Raji (cell line): ENCODE measurements around the gene TSEN2.

Experiments used
- POLR2A ChIP-seq: IDR thresholded peaks from 2 replicates; pipeline ENCODE4 v1.6.1; 2011; ENCODE audit warnings: low read depth, low read length, control low read depth; ENCODE audit not compliant: insufficient read depth

Gene TSEN2

DNA sequence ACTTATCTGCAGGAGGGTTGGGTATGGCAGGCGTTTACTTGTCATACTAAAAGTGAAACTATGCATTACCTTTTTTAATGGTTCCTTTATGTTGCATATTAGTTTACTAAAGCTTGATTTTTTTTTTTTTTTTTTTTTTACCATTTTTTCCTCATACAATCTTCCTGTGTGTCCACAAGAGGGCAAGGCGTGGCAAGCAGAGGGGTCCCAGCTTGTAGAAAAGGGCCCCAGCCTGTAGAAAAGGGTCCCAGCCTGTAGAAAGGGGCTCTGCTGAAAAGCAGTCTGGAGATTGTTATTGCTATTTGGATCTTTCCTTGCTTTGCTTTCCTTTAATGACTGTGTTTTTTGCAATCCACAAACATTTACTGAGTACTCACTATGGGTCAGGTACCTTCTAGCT lies 94.5 kb downstream of the TSEN2 start:
- TF ChIP-seq POLR2A = no peak

DNA sequence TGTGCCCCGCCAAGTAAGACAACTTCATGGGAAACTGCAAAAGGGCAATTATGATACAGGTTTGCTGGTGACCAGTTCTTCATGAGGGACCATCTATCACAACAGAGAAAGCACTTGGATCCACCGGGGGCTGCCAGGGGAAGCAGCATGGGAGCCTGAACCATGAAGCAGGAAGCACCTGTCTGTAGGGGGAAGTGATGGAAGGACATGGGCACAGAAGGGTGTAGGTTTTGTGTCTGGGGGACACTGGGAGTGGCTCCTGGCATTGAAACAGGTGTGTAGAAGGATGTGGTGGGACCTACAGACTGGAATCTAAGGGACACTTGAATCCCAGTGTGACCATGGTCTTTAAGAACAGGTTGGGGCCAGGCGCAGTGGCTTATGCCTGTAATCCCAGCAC lies 95.2 kb downstream of the TSEN2 start:
- TF ChIP-seq POLR2A = no peak

DNA sequence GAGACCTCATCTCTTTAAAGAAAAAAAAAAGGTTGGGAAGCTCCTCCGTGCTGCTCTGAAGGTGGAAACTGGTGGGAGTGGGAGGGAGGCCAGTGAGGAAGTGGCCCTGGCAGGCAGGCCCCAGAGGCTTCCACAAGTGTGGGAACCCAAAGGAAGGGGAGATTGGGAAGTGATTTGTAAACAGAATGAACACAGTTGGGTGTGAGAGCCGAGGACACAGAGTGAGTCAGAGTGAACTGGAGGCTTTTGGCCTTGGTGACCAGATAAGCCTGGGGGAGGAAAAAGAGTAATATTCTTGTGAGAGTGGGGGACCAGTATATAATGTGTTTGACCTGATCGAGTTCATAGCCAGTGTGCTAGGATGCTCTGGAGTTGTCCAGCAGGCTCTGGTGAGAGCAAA lies 95.6 kb downstream of the TSEN2 start:
- TF ChIP-seq POLR2A = no peak

DNA sequence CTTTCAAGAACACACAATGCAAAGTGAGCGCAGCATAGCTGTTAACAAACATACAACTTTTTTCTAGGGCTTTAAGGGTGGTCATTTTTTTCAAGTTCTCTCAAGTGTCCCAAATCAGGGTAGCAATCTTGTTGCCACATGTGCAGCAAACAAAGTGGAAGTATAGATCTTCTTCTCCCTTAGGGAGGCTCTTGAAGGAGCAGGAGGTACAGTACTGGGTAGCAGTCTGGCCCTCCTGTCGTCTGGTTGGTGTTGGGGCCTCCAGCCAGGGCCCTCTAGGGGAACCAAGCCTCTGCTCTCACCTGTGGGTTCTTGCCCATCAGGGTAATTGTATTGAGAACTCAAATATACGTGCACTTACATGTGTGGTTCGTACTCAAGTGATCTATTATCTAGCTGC lies 98.5 kb downstream of the TSEN2 start:
- no peak for TF ChIP-seq POLR2A
